Loucy (cell line): ENCODE data around the gene MCF2L2.

Experiments
- H2AFZ ChIP-seq: fragments of 200-600 bp; sonication (generic); 2 replicates; pipeline ENCODE4 v1.6.0; 2016; ENCODE audit warnings: antibody characterized with exemption, mild to moderate bottlenecking, low read length, moderate library complexity
- H3F3A ChIP-seq: fragments of 200-600 bp; 2 replicates; pipeline ENCODE4 v1.6.0; 2016; ENCODE audit warnings: antibody characterized with exemption, low read depth, mild to moderate bottlenecking
- H3K27me3 ChIP-seq: fragments of 200-600 bp; sonication (generic); 2 replicates; pipeline ENCODE4 v1.6.1; 2014; ENCODE audit warnings: low read length, mild to moderate bottlenecking; ENCODE audit not compliant: insufficient read depth, poor library complexity, severe bottlenecking
- H3K36me3 ChIP-seq: fragments of 200-600 bp; sonication (generic); 2 replicates; pipeline ENCODE4 v1.6.1; 2016; ENCODE audit warnings: low read length; ENCODE audit not compliant: insufficient read depth
- H3K4me1 ChIP-seq: fragments of 200-600 bp; sonication (generic); 2 replicates; pipeline ENCODE4 v1.5.1; 2014; ENCODE audit warnings: low read length, mild to moderate bottlenecking; ENCODE audit not compliant: insufficient read depth, poor library complexity, severe bottlenecking
- H3K4me2 ChIP-seq: fragments of 200-600 bp; sonication (generic); 2 replicates; pipeline ENCODE4 v1.6.0; 2014; ENCODE audit warnings: antibody characterized with exemption, low read length, low read depth, mild to moderate bottlenecking; ENCODE audit not compliant: poor library complexity, severe bottlenecking
- H3K4me3 ChIP-seq: fragments of 200-600 bp; sonication (generic); 2 replicates; pipeline ENCODE4 v1.5.1; 2014; ENCODE audit warnings: low read length, mild to moderate bottlenecking, mixed read lengths; ENCODE audit not compliant: poor library complexity, severe bottlenecking
- H3K79me2 ChIP-seq: fragments of 200-600 bp; sonication (generic); 2 replicates; pipeline ENCODE4 v1.6.1; 2014; ENCODE audit warnings: low read length; ENCODE audit not compliant: insufficient read depth
- H3K9ac ChIP-seq: fragments of 200-600 bp; sonication (generic); 2 replicates; pipeline ENCODE4 v1.6.0; 2014; ENCODE audit warnings: mild to moderate bottlenecking, low read depth, low read length, moderate library complexity; ENCODE audit not compliant: poor library complexity, severe bottlenecking
- H3K9me2 ChIP-seq: fragments of 200-600 bp; sonication (generic); replicated peaks from 2 replicates; pipeline ENCODE4 v1.6.1; 2016; ENCODE audit warnings: low read depth, low read length, mixed read lengths
- H3K9me3 ChIP-seq: fragments of 200-600 bp; sonication (generic); 2 replicates; pipeline ENCODE4 v1.6.1; 2014; ENCODE audit warnings: mild to moderate bottlenecking, antibody characterized with exemption, low read length, low read depth; ENCODE audit not compliant: insufficient read depth
- H4K20me1 ChIP-seq: fragments of 200-600 bp; sonication (generic); 2 replicates; pipeline ENCODE4 v1.6.0; 2014; ENCODE audit warnings: antibody characterized with exemption, low read length, mild to moderate bottlenecking; ENCODE audit not compliant: insufficient read depth, poor library complexity, severe bottlenecking
- CTCF ChIP-seq: fragments of 200-600 bp; sonication (generic); conservative IDR thresholded peaks from 2 replicates; pipeline ENCODE4 v1.5.1; 2014; ENCODE audit warnings: mild to moderate bottlenecking, antibody characterized with exemption, low read length
- EZH2phosphoT487 ChIP-seq: fragments of 200-600 bp; IDR thresholded peaks from 2 replicates; pipeline ENCODE4 v1.6.1; 2018; ENCODE audit warnings: antibody characterized with exemption, mild to moderate bottlenecking, moderate library complexity, borderline replicate concordance

Gene MCF2L2

GRCh38 chr3:183215591-183216202 lies 212.7 kb downstream of the MCF2L2 start:
- no peak overlapping the region for H3K4me2 ChIP-seq
- H3K79me2 ChIP-seq: no peaks in the 10 kb centered on the region
- no peak overlapping the region for H3K4me3 ChIP-seq
- TF ChIP-seq EZH2phosphoT487: no peak
- TF ChIP-seq CTCF: no peak
- no peaks in the 10 kb centered on the region for H3K4me1 ChIP-seq
- no peaks in the 10 kb centered on the region for H3K36me3 ChIP-seq
- no peaks in the 10 kb centered on the region for H3K27me3 ChIP-seq
- no peaks in the 10 kb centered on the region for H3K9me3 ChIP-seq
- no peaks in the 10 kb centered on the region; the same call in 1 of the 2 replicates for H3F3A ChIP-seq
- H3K9me2 ChIP-seq: no peaks in the 10 kb centered on the region
- no peak overlapping the region for H3K9ac ChIP-seq
- H2AFZ ChIP-seq: no peak overlapping the region
- no peaks in the 10 kb centered on the region for H4K20me1 ChIP-seq

GRCh38 chr3:183214277-183214612 lies 214.2 kb downstream of the MCF2L2 start:
- no peak overlapping the region for H3K4me2 ChIP-seq
- no peak for TF ChIP-seq EZH2phosphoT487
- no peak for TF ChIP-seq CTCF
- H3K9ac ChIP-seq: no peak overlapping the region
- H3F3A ChIP-seq: no peaks in the 10 kb centered on the region; the same call in 1 of the 2 replicates
- H3K4me3 ChIP-seq: no peak overlapping the region
- H3K9me3 ChIP-seq: no peaks in the 10 kb centered on the region
- no peaks in the 10 kb centered on the region for H3K9me2 ChIP-seq
- no peaks in the 10 kb centered on the region for H3K79me2 ChIP-seq
- no peaks in the 10 kb centered on the region for H4K20me1 ChIP-seq
- no peaks in the 10 kb centered on the region for H3K27me3 ChIP-seq
- H3K36me3 ChIP-seq: no peaks in the 10 kb centered on the region
- no peak overlapping the region for H2AFZ ChIP-seq
- H3K4me1 ChIP-seq: no peaks in the 10 kb centered on the region

- no peaks in the 10 kb centered on the region for H4K20me1 ChIP-seq
- no peaks in the 10 kb centered on the region for H3K79me2 ChIP-seq
- H3F3A ChIP-seq: no peaks in the 10 kb centered on the region; the same call in 1 of the 2 replicates
- H3K4me1 ChIP-seq: no peaks in the 10 kb centered on the region
- H3K9me3 ChIP-seq: no peaks in the 10 kb centered on the region
- no peak overlapping the region for H3K9ac ChIP-seq
- H3K4me2 ChIP-seq: no peak overlapping the region
- no peak overlapping the region for H3K4me3 ChIP-seq
- no peaks in the 10 kb centered on the region for H3K9me2 ChIP-seq
- H3K36me3 ChIP-seq: no peaks in the 10 kb centered on the region
- TF ChIP-seq CTCF: no peak
- H3K27me3 ChIP-seq: no peaks in the 10 kb centered on the region
- H2AFZ ChIP-seq: no peak overlapping the region
Observed at GRCh38 chr3:183213415-183214276, 214.8 kb downstream of the MCF2L2 start.
